Limb (tissue), 2 donors: ENCODE results near the gene TBC1D3B.
"Not testable (repeated sequence)": the region's sequence is repeated elsewhere in the genome, so short reads cannot be mapped to it uniquely, and the experiment has no call there.

ENCODE experiments used
- DNase-seq, 2 donors: peaks; one replicate each; pipeline ENCODE4 v3.0.0-alpha.2; 2016; ENCODE audit errors: extremely low spot score in 2 of 2

Gene TBC1D3B

GRCh38 chr17:36131421-36131820 is 45.0 kb downstream of the TBC1D3B start:
- DNase-seq = no peak

GRCh38 chr17:36130346-36130745 is 46.1 kb downstream of the TBC1D3B start:
- no peak for DNase-seq

GRCh38 chr17:36129616-36130015 is 46.8 kb downstream of the TBC1D3B start:
- no peak for DNase-seq

GRCh38 chr17:36128411-36128978 is 47.9 kb downstream of the TBC1D3B start:
- DNase-seq = no peak

GRCh38 chr17:36127911-36128310 is 48.5 kb downstream of the TBC1D3B start:
- DNase-seq = no peak

GRCh38 chr17:36127199-36127893 is 49.1 kb downstream of the TBC1D3B start:
- DNase-seq = no peak

- no peak for DNase-seq
Observed at GRCh38 chr17:36124879-36125824, 51.3 kb downstream of the TBC1D3B start.

GRCh38 chr17:36123431-36123830 is 53.0 kb downstream of the TBC1D3B start:
- DNase-seq = no peak

- DNase-seq = not testable (repeated sequence)
Observed at GRCh38 chr17:36121099-36121498, 55.3 kb downstream of the TBC1D3B start.

- DNase-seq = no peak
Observed at GRCh38 chr17:36120221-36120620, 56.2 kb downstream of the TBC1D3B start.

- DNase-seq = no peak
Observed at GRCh38 chr17:36118477-36119353, 57.7 kb downstream of the TBC1D3B start.

- DNase-seq = no peak
Observed at GRCh38 chr17:36117505-36118382, 58.7 kb downstream of the TBC1D3B start.
